Peyer's patch (tissue), 4 donors: ENCODE data around the gene SEC16B. TPM values are rescaled to one million over a fixed set of nuclear protein-coding genes. Genes with fewer than 3 reads are reported as not detected.

ENCODE experiments used
- DNase-seq, 3 donors: peaks; one replicate each; pipeline ENCODE4 v3.0.0-alpha.2; 2017 to 2019
- H3K27ac ChIP-seq, 4 donors: fragments of 200-600 bp; sonication (generic); one replicate each; pipeline ENCODE4 v1.5.1; 2016 to 2019
- H3K27me3 ChIP-seq, 2 donors: fragments of 200-600 bp; sonication (generic); one replicate each; pipeline ENCODE4 v1.5.1; 2019
- H3K36me3 ChIP-seq, 3 donors: fragments of 200-600 bp; sonication (generic); one replicate each; pipeline ENCODE4 v1.5.1; 2016 to 2019
- H3K4me1 ChIP-seq, 4 donors: fragments of 200-600 bp; sonication (generic); one replicate each; pipeline ENCODE4 v1.5.1; 2016 to 2019
- H3K4me3 ChIP-seq, 4 donors: fragments of 200-600 bp; sonication (generic); 1 replicate in 3 of 4; 2 replicates in 1 of 4; pipeline ENCODE4 v1.5.1; 2016 to 2019; ENCODE audit warnings: mild to moderate bottlenecking in 1 of 4
- H3K9me3 ChIP-seq, 4 donors: fragments of 200-600 bp; sonication (generic); one replicate each; pipeline ENCODE4 v1.5.1; 2016 to 2019; ENCODE audit warnings: mild to moderate bottlenecking in 1 of 4
- POLR2A ChIP-seq, 2 donors: fragments of 450-650 bp; IDR thresholded peaks; one replicate each; pipeline ENCODE4 v1.5.1; 2017; ENCODE audit warnings: antibody characterized with exemption in 2 of 2, mild to moderate bottlenecking in 2 of 2, moderate library complexity in 2 of 2
- total RNA-seq, 4 donors: library from RNA; depleted of rRNA; stranded (reverse); fragments of >200 nt; gene quantifications; one replicate each; pipeline ENCODE4 v1.1.0, GENCODE V29; 2016
- TF ChIP-seq, protein P1 (sequence below), 6 experiments: fragments of 450-650 bp in 4 of 6; fragments of 200-600 bp in 2 of 6; sonication (generic) in 1 of 6; IDR thresholded peaks; one replicate each; pipeline ENCODE4 v1.5.1; 2017 to 2019; ENCODE audit warnings: antibody characterized with exemption in 6 of 6, mild to moderate bottlenecking in 3 of 6, moderate library complexity in 1 of 6

SEC16B gene
- total RNA-seq, 4 donors from 2014 or later, result 20.6 to 147 (median 55.0) TPM

DNA sequence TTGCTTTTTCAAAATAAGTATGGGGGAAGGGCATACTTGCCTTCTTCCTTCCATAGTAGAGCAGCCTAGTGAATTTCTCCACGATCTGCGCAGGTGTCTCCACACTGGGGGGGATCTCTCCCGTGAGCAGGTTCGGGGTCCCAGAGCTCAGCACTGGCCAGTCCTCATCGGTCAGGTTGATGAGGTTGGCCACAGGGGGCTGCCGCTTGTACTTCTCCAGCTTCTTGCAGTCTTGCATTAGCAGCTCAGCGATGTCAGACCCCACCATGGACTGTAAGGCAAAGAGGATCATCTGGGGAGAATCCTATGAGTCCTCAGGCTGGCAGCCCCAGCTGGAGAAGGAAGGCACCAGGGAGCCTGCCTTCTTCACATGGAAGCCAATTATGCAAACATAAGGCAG, 11.8 kb downstream of the SEC16B start:
- no peak for TF ChIP-seq POLR2A (IDR thresholded peaks at IDR 0.05)
- TF ChIP-seq, protein P1, sequence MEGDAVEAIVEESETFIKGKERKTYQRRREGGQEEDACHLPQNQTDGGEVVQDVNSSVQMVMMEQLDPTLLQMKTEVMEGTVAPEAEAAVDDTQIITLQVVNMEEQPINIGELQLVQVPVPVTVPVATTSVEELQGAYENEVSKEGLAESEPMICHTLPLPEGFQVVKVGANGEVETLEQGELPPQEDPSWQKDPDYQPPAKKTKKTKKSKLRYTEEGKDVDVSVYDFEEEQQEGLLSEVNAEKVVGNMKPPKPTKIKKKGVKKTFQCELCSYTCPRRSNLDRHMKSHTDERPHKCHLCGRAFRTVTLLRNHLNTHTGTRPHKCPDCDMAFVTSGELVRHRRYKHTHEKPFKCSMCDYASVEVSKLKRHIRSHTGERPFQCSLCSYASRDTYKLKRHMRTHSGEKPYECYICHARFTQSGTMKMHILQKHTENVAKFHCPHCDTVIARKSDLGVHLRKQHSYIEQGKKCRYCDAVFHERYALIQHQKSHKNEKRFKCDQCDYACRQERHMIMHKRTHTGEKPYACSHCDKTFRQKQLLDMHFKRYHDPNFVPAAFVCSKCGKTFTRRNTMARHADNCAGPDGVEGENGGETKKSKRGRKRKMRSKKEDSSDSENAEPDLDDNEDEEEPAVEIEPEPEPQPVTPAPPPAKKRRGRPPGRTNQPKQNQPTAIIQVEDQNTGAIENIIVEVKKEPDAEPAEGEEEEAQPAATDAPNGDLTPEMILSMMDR (IDR thresholded peaks at IDR 0.05), result no peak
- peaks cover 0 to 51% (median 0%) of the 10 kb centered on the region in 3 donors for H3K36me3 ChIP-seq
- no peaks in the 10 kb centered on the region for H3K27me3 ChIP-seq

DNA sequence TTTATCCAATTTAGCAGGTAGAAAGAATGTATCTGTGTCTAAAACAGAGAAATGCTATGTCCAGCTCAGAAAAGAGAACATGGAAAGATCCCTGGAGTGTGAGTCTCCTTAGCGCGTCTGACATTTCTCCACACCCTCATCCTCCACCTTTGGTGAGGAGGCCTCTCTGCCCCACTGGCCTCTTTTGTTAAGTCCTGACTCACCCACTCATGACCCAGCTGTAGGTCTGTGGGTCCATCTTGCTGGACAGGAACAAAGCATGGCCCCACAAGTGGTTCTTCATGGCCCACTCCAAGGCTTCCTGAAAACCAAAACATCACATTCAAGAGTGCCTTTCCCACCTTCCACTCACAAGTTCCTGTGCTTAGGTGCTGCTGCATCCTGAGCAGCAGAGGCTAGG, 15.8 kb downstream of the SEC16B start:
- TF ChIP-seq POLR2A (IDR thresholded peaks at IDR 0.05), result no peak
- Histone ChIP-seq H3K4me1 (no peaks in the 10 kb centered on the region), H3K4me3 (no peak overlapping the region), H3K27me3 (no peaks in the 10 kb centered on the region), H3K9me3 (no peaks in the 10 kb centered on the region), H3K27ac (no peak overlapping the region), H3K36me3 (peaks cover 0 to 22% (median 0%) of the 10 kb centered on the region in 3 donors)
- DNase-seq, result no peak

More for the DNA sequence above, 11.8 kb downstream of the SEC16B start:
- no peak overlapping the region for H3K4me3 ChIP-seq
- H3K9me3 ChIP-seq, result no peaks in the 10 kb centered on the region
- no peak overlapping the region for H3K27ac ChIP-seq
- no peaks in the 10 kb centered on the region for H3K4me1 ChIP-seq
- DNase-seq, result no peak

GRCh38 chr1:177953549-177953948, 16.3 kb downstream of the SEC16B start:
- TF ChIP-seq, protein P1 (IDR thresholded peaks at IDR 0.05), result no peak
- TF ChIP-seq POLR2A (IDR thresholded peaks at IDR 0.05), result no peak
- Histone ChIP-seq H3K4me3 (no peak overlapping the region), H3K27ac (no peak overlapping the region), H3K9me3 (no peaks in the 10 kb centered on the region), H3K27me3 (no peaks in the 10 kb centered on the region), H3K36me3 (peaks cover 0 to 19% (median 0%) of the 10 kb centered on the region in 3 donors), H3K4me1 (no peaks in the 10 kb centered on the region)
- DNase-seq, result no peak

DNA sequence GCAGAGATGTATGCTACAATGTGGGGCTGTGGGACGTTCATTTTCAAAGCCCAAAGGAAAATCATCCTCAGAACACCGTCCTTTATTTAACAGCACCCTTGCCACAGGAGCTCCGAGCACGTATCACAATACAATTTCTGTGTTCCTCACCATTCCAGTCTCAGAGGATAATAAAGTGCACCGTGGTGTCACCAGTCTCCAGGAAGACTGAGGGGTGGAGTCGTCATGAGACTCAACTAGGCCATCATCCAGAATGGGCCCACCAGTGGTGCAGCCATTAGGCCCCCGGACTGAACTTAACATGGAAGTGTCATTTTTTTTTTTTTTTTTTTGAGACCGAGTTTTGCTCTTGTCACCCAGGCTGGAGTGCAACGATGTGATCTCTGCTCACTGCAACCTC, 17.2 kb downstream of the SEC16B start:
- Histone ChIP-seq H3K36me3 (peaks cover 0 to 11% (median 0%) of the 10 kb centered on the region in 3 donors), H3K9me3 (no peaks in the 10 kb centered on the region), H3K27me3 (no peaks in the 10 kb centered on the region), H3K4me3 (no peak overlapping the region), H3K4me1 (no peaks in the 10 kb centered on the region), H3K27ac (no peak overlapping the region)
- TF ChIP-seq POLR2A (IDR thresholded peaks at IDR 0.05), result no peak
- TF ChIP-seq, protein P1 (IDR thresholded peaks at IDR 0.05), result no peak
- DNase-seq, result no peak

DNA sequence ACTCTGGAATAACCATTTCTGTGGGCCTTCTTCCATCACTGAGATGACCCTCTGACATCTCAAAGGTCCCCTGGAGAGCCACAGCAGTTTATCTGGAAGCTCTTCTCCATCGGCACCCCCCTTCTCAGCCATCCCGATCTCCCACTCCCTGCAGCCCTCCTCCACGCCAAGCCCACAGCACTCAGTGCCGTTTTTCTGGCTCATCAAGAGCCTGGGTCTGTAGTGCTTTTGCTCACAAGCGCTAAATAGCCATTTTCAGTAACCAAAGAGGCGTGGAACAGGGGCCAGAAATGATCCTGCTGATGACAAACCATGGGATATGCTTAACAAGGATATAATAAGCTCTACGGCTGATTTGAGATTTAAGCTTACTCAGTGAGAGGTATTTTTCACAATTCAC, 17.6 kb downstream of the SEC16B start:
- H3K27me3 ChIP-seq, result no peaks in the 10 kb centered on the region
- H3K4me3 ChIP-seq, result no peak overlapping the region
- H3K36me3 ChIP-seq, result peaks cover 0 to 8% (median 0%) of the 10 kb centered on the region in 3 donors
- no peaks in the 10 kb centered on the region for H3K9me3 ChIP-seq
- no peak for DNase-seq
- no peak for TF ChIP-seq POLR2A (IDR thresholded peaks at IDR 0.05)
- TF ChIP-seq, protein P1 (IDR thresholded peaks at IDR 0.05), result no peak
- no peaks in the 10 kb centered on the region for H3K4me1 ChIP-seq
- no peak overlapping the region for H3K27ac ChIP-seq

GRCh38 chr1:177950506-177950905, 19.4 kb downstream of the SEC16B start:
- no peaks in the 10 kb centered on the region for H3K27me3 ChIP-seq
- H3K4me3 ChIP-seq, result no peak overlapping the region
- no peaks in the 10 kb centered on the region for H3K9me3 ChIP-seq
- no peak overlapping the region for H3K27ac ChIP-seq
- DNase-seq, result no peak
- H3K36me3 ChIP-seq, result peaks cover 0 to 21% (median 0%) of the 10 kb centered on the region in 3 donors
- TF ChIP-seq POLR2A (IDR thresholded peaks at IDR 0.05), result no peak
- TF ChIP-seq, protein P1 (IDR thresholded peaks at IDR 0.05), result no peak
- H3K4me1 ChIP-seq, result no peaks in the 10 kb centered on the region
